Left renal pelvis (tissue), 4 donors: ENCODE data around the gene RBM25. TPM values are rescaled to one million over a fixed set of nuclear protein-coding genes. Genes with fewer than 3 reads are reported as not detected.
"Not testable (repeated sequence)": the region's sequence is repeated elsewhere in the genome, so short reads cannot be mapped to it uniquely, and the experiment has no call there.

Experiments
- DNase-seq, 4 donors: peaks; one replicate each; pipeline ENCODE4 v3.0.0-alpha.2; 2013; ENCODE audit warnings: low read depth in 4 of 4, low spot score in 3 of 4
- polyA plus RNA-seq, 4 donors: library from polyadenylated mRNA; unstranded; fragments of 120-200 nt; gene quantifications; one replicate each; pipeline ENCODE4 v1.2.1, GENCODE V29; 2013; ENCODE audit not compliant: insufficient read length in 4 of 4

RBM25 gene
- 100 to 1,000 TPM; 130 to 180 (median 176) TPM for polyA plus RNA-seq

DNA sequence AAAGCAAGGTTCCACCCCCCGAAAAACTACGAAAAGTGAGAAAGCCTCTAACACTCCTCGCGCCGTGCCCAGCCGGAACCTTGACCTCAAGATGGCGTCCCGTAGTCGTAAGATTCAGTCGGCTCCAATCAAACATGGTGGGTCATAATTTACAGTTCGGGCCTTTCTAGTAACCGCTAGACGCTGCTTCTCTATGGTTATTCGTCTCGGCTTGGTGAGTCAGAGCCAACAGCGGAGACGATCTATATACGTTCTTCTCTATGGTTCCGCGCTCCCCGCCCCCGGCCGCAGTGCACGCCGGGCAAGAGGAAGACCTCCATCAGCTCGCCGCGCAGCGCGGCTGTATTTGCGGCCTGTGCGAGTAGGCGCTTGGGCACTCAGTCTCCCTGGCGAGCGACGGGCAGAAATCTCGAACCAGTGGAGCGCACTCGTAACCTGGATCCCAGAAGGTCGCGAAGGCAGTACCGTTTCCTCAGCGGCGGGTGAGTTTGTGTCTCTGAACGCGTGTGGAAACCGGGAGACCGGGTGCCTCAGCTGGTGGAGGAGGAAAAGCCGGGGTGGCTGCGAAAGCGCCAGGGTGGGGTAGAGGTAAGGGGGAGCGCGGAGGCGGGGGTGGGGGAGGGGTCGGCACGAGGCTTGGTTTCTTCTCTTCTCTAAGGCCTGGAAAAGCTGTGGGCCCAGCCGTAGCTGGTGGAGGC is at the start of gene RBM25:
Gene RBM25, plus strand, starts transcription at position 311 of the 698 bp plus-strand sequence. CDS start 13,108 bp downstream, outside the sequence.
- DNase-seq, result peak; percentile 93 to 98 (median 96)

DNA sequence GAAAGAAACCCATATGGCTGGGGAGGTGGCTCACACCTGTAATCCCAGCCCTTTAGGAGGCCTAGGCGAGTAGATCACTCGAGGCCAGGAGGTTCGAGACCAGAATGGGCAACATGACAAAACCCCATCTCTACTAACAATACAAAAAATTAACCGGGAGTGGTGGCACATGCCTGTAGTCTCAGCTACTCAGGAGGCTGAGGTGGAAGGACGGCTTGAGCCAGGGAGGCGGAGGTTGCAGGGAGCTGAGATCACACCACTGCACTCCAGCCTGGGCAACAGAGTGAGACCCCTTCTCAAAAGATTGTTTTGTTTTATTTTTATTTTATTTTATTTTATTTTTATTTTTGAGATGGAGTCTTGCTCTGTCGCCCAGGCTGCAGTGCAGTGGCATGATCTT is 47.1 kb upstream of the RBM25 start:
- not testable (repeated sequence) for DNase-seq

DNA sequence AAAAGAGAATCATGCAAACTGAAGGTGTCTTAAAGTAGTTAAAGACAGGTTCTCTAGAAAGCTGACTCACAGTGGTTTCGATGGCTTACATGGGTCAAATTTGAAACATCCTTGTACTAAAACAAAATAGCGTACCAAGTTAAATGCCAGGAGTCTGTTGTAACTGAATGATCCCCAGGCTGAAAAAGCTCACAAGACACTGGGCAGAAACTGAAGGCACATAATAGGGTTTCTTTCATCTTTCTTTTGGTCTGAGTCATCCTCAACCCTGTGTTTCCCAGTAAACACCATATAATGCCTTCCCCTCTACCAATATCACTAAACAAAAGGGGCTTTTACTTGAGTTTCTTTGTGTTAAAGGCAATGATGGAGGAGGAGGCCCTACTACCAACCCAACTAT is 44.2 kb upstream of the RBM25 start:
- no peak for DNase-seq

DNA sequence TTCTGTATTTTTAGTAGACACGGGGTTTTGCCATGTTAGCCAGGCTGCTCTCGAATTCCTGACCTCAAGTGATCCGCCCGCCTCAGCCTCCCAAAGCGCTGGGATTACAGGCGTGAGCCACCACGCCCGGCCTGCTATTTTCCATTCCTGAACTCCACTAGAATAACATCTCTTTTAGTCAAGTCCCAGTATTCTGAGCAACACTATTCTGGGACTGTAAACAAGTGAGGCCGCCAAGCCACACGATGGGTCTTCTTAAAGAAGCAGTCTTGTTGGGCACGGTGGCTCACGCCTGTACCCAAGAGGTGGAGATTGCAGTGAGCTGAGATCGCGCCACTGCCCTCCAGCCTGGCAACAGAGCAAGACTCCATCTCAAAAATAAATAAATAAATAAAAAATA is 42.8 kb upstream of the RBM25 start:
- not testable (repeated sequence) for DNase-seq

DNA sequence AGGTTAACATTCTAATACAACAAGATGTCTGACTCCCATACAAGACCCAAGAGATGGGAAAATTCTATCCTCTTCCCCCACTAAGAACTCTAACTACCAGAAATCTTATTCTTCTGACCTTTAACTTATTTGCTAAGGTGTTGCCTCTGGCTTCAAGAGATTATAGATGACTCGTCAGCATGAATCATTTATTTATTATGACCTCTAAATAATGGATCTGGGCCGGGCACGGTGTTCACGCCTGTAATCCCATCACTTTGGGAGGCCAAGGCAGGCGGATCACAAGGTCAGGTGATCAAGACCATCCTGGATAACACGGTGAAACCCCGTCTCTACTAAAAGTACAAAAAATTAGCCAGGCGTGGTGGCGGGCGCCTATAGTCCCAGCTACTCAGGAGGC is 42.3 kb upstream of the RBM25 start:
- not testable (repeated sequence) for DNase-seq

DNA sequence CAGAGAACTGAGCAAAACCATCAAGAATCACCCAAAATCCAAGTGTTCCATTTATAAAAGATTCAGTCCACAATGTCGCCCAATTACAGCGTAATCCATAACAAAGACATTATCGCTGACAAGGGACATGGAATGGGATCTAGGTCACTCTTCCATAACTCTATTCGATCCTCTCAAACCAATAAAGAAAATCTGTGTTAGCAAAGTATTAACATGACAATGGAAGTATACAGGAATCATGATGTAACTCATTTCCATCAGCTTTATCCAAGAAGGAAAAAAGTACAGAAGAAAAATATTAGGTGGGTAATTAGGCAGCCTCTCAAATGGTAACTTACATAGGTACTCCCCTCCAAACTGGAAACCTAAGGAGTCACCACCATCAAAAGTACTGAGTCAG is 36.3 kb upstream of the RBM25 start:
- no peak for DNase-seq

DNA sequence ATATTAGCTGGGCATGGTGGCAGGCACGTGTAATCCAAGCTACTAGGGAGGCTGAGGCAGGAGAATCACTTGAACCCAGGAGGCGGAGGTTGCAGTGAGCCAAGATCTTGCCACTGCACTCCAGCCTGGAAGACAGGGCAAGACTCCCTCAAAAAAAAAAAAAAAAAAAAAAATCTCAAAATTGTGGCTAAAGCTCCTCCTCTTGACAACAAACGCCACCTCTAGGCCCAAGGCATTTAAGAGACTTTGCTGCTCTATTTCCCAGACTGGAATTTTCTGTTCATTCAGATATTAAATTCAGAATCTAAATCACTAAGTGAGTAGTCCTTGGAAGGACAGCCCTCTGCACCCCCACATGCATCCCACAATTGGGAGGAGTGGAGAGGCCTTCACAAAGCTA is 32.8 kb upstream of the RBM25 start:
- DNase-seq, result no peak

DNA sequence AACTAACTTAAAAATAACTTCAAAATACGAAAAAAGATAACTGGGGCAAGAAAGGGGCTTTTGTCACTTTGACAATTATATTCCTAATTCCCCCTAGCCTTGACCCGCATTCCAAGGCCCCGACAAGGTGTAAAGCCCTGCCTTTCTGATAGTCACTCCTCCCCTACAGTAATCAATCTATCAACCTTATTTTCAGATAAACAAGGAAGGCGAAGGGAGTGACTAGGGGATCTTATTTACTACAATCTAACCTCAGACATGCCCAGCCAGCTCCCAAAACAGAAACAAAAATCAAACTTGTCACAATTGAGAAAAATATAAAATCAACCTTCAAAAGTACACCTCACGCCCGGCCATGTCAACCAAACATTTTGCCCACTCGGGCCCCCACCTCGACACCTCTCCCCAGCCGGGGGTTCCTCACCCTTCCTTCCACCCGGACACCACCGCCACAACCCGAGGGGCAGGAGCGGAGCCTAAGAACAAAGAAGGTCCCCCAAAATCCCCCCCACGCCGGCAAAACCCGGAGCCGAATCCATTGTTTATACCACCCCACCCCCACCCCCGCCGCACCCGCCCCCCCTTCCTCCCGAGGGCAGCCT is 32.0 kb upstream of the RBM25 start:
- no peak for DNase-seq

DNA sequence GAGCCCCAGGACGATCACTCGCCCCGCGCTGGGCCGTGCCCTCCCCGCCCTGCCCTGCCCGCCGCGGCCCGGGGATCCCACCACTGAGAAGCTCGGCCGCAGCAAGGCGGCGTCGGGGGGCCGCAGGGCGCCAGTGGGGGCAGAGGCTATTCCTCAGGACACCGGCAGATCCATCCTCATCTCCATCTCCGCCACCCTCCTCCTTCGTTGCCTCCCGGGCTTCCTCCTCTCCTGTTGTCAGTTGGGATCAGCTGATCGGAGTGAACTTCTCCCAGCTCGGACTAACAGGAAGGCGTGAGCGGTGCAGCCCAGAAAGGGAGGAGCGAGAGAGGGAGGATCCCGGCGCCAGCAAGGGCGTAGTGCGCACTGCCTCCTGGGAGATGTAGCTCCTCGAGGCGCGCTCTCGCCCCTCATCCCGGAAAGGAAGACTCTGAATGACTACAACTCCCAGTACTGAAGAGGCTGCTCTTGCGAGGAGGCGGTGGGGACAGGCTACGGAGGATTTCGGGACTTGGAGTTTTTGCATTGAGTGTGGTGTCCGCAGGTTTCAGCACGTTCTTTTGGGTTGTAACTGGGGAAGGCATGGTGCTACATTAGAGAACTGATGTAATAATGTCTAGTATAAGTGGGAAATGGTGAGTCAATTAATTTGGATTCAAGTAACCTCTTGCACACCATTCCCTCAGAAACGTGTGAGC is 31.3 kb upstream of the RBM25 start, which contains the start of gene ZFYVE1:
Gene ZFYVE1, minus strand, starts transcription at position 262 of the 698 bp plus-strand sequence. CDS start 2,598 bp downstream, outside the sequence.
- DNase-seq, result peak; percentile 89 to 97 (median 92)

DNA sequence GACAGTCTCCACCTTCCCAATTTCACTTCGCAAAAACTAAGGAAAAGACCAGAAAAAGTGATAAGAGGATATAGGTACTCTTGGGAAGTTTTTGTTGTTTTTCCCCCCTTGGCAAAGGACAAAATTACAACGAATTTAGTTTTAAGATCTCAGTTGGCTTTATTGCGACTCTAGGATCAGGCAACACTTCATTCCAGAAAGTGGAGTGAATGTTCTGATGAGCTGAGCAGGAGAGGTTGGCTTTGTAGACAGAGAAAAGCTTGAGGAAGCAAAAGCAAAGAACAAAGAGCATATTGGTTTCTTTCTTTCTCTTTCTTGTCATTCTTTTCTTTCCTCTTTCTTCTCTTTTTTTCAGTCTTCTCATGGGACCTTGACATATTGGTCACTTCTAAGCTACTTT is 30.8 kb upstream of the RBM25 start:
- no peak for DNase-seq

DNA sequence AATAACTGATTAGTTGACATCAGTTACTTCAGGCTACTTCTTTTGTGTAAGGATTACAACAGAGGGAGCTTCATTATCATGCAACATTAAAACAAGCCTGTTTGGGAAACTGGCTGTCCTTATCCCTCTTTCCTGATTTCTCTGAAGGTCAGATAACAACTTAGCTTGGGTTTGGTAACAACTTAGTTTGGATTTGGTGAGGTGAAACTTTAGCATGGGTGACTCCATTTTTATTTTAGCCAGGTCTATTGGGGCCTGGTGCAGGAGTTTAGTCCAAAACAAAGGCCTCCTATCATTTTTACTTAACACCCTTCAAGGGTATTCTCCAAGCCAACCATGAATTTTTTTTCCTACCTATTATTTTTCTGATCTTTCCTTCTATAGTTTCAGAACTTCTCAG is 30.4 kb upstream of the RBM25 start:
- DNase-seq, result no peak

DNA sequence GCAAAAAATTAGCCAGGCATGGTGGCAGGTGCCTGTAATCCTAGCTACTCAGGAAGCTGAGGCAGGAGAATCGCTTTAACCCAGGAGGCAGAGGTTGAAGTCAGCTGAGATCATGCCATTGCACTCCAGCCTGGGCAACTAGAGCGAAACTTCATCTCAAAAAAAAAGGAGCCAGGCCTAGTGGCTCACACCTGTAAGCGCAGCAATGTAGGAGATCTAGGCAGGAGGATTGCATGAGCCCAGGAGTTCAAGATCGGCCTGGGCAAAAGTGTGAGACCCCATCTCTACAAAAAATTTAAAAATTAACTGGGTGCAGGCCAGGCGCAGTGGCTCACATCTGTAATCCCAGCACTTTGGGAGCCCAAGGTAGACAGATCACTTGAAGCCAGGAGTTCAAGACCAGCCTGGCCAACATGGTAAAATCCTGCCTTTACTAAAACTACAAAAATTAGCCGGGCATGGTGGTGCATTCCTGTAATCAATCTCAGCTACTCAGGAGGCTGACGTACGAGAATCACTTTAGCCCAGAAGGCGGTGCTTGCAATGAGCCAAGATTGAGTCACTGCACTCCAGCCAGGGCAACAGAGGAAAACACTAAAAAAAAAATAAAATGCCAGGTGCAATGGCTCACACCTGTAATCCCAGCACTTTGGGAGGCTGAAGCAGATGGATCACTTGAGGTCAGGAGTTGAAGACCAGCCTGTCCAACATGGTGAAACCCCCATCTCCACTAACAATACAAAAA is 21.5 kb upstream of the RBM25 start:
- DNase-seq, result not testable (repeated sequence)

DNA sequence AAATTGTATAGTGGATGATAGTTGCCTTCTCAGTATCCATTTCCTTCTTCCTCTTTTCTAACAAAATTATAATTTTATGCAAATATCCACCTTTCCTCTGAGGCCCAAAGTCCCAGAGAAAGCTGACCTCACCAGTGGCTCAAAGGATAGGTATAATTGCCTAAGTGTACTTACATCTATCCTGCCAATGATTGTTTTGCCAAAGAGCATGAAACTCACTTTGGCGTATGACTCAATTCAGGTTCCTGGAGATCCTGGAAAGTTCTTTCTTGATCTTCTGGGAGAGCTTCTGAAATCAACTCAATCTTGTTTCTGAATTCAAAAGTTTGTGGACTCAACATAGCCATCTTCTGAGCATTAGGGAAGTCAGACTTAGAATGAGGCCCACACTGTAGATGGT is 10.5 kb upstream of the RBM25 start:
- no peak for DNase-seq

DNA sequence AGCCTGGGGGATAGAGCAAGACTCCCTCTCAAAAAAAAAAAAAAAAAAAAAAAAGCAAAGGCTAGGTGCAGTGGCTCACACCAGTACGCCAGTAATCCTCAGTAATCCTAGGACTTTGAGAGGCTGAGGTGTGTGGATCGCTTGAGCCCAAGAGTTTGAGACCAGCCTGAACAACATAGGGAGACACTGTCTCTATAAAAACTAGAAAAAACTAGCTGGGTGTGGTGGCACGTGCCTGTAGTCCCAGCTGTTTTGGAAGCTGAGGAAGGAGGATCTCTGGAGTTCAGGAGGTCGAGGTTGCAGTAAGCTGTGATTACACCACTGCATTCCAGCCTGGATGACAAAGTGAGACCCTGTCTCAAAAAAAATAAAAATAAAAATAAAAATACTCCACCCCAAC is 8.9 kb upstream of the RBM25 start:
- no peak for DNase-seq

DNA sequence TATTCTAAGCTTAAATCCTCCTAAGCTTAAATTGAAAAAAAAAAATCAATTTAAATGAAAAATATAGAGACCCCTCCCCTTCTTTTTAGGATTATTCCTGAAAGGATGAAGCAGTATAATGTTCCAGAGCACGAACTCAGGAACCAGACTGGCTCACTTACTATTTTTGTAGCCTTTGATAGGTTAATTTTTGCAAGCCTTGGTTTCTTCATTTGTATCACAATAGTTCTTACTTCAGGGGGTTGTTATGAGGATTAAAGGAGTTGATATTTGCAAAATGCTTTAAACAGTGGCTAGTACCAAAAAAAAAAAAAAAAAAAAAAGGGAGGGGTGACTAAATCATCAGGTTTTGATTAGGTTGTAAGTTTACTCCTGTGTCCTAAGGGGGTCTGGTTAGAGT is 3.1 kb upstream of the RBM25 start:
- DNase-seq, result no peak

DNA sequence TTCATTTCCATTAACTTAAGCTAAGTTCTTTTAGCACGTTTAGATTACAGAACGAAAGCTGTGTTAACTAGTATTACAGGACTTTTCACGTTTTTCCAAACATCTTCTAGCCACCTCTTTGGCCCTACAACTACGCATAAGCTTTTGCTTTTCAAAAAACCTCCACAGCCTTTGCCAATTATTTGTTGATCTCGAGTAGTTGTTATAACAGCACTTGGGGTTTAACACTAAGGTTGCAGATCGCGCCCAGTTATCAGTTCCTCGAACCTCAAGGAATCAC is 450 bp upstream of the RBM25 start:
- no peak for DNase-seq

DNA sequence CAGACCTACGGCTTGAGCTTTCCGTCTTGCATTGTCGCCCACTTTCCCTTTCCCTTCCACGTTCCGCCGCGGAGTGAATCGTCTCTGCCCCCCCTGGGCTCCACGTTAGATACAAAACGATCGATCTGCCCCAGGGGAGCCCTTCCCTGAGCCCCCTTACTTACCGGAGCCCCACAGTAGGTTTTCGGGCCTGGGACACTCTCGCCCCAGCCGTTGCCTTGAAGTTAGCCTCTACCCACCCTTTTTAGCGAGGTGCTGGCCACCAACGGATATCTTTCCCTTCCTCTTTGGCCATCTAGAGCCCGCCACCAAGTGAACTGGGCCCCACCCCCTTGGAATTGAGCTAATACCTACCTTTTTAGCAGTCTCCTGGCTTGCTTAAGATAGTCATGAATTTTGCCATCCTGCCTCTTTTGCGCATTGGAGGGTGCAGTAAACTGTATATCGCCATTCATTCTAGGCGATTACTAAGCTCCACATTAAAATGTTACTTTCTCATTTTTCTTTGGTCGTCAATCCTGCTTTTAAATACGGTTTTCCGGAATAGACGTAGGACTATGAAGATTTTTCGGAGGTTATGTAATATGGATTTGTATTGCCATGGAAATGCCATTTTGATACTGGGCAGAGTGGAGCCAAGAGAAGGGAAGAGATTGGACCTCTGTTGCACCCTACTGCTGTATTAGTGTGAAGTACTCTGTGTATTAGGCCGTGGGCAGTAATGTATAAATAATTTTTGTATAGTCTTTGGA is 764 bp downstream of the RBM25 start:
- peak; percentile 10 to 26 (median 14) for DNase-seq

DNA sequence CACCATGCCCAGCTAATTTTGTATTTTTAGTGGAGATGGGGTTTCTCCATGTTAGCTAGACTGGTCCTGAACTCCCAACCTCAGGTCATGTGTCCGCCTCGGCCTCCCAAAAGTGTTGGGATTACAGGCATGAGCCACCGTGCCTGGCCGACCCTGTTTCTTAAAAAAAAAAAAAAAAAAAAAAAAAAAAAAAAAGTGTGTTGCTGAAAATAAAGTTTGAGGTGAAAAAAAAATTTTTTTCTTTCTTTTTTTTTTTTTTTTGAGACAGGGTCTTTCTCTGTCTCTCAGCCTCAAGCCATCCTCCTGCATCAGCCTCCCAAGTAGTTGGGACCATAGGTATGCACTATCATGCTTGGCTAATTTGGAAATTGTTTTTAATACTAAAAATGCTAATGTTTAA is 11.3 kb downstream of the RBM25 start:
- DNase-seq, result no peak

DNA sequence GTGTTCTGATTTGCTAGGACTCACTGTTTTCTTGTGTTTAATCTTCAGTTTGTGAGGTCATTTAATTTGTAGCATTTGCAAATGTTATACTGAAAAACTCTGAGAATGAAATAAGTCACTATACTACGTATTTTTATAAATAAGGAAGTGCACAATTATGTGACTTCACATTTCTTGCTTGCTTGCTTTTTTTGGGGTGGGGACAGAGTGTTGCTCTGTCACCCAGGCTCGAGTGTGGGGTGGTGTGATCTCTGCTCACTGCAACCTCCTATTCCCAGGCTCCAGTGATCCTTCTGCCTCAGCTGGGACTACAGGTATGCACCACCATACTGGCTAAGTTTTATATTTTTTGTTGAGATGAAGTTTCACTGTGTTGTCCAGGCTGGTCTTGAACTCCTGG is 32.7 kb downstream of the RBM25 start:
- no peak for DNase-seq

DNA sequence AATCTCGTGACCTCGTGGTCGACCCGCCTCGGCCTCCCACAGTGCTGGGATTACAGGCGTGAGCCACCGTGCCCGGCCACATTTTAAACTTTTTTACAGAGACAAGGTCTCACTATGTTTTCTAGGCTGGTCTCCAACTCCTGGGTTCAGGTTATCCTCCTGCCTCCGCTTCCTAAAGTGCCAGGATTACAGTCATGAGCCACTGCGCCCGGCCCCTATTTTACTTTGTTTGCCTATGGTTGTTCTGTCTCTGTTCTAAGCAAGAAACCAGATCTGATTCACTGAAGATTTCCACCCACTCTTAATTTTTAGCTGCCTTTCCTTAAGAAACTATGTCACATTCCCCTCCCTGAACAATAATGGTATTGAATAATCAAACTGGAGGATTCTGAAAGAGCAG is 39.1 kb downstream of the RBM25 start:
- DNase-seq, result no peak

DNA sequence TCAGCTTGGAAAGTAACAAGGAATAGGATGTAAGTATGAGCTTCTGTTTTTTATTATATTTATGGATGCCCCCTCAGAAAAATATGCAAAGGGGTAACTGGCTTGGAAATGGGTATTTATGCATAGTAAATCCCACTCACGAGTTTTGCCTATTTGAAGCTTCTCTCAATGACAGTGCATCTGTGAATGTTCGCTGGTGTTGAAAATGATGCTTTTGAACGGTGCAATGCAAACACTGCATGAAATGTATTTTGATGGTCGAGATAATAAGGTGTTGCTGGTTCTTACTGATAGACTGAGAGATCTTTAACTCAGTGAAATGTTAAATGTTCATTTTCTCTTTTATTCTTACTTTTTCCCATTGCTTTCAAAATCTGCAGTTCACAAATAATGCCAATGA is 42.0 kb downstream of the RBM25 start:
- DNase-seq, result no peak
